Measurements from ENCODE around the gene DOC2B. TPM values are rescaled to one million over a fixed set of nuclear protein-coding genes. Genes with fewer than 3 reads are reported as not detected.
"Not testable (repeated sequence)": the region's sequence is repeated elsewhere in the genome, so short reads cannot be mapped to it uniquely, and the experiment has no call there.

The DOC2B gene
- total RNA-seq = 23.5 TPM

DNA sequence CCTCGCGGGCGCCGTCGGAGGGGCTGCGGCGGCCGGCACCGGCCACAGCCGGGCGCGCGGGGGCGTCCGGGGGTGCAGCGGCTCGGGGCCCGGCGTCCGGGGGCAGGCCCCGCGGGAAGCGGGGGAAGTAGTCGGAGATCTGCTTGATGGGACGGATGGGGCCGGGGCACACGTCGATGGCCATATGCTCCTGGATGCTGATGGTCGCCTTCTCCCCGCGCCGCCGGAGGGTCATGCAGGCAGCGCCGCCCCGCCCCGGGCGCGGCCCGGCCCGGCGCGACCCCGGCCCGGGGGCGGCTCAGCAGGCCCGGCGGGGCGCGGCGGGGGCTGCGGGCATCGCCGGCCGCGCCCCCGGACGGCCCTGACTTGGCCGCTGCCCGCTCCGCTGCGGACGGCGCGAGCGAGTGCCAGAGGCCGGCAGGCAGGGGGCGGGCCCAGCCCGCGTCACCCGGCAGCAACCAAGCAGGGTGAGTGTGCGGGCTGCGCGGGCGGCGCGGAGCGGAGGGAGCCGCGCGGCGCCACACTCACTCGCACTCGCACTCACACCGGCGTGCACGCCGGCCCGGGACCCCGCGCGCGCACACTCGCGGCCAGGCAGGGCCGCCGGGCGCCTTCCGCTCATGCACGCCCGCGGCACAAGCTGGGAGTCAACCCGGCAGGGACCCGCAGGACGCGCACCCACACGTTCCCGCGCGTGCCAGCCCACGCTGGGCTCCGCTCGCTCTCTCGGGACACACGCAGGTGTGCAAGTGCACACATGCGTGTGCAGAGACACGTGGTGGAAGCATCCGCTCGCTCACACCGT lies at the start of gene DOC2B:
Gene DOC2B (minus strand): TSS at position 406 of the 805 bp plus-strand sequence. CDS start 171 bp downstream, at position 235.
- no peak for DNase-seq (ENCODE audit: low spot score)

DNA sequence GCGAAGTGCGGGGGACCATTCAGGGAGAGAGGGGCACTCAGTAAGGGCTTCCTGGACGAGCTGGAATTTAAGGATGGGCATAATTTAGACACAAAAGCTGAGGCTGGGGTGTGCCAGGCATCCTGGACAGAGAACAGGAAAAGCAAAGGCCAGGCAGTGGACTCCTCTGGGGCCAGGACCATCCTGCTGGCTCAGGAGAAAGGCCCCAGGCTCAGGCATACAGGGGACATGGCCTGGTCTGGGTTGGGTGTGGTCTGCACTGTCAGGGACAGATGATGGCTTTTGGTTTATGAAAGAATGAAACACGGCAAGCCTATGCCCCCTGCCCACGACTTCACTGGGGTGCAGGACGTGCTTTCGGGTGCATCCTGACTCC lies 48.9 kb upstream of the DOC2B start:
- DNase-seq (ENCODE audit: low spot score) = no peak

DNA sequence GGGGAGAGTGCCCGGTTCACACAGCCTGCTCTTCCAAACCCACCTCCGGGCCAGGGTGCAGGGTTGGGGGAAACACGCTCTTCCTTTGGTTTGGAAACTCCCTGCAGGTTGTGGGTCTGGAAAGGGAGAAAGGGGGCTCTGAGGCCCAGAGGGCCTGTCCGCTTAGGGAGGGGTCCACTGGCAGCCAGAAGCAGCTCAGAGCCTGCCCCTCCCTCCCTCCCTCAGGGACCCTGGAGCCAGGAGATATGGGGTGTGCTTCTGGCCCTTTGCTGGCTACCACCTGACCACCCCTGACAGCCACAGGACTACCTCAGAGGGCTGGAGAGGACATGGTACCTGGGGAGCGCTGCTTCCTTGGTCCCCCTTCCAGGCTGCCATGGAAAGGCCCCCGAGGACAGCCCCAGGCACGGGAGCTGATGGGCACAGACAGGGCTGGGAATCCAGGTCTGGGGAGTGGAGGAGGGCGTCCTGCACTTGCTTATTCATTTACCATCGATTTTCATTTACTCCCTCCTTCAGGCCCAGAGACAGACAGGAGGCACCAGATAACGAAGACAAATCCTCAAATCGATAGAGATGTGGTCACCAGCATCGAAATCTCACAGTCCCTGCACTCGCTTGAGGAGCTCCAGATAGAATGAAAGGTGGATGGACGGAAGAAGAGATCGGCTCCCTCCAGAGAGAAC lies 48.4 kb upstream of the DOC2B start:
- DNase-seq (ENCODE audit: low spot score) = no peak

DNA sequence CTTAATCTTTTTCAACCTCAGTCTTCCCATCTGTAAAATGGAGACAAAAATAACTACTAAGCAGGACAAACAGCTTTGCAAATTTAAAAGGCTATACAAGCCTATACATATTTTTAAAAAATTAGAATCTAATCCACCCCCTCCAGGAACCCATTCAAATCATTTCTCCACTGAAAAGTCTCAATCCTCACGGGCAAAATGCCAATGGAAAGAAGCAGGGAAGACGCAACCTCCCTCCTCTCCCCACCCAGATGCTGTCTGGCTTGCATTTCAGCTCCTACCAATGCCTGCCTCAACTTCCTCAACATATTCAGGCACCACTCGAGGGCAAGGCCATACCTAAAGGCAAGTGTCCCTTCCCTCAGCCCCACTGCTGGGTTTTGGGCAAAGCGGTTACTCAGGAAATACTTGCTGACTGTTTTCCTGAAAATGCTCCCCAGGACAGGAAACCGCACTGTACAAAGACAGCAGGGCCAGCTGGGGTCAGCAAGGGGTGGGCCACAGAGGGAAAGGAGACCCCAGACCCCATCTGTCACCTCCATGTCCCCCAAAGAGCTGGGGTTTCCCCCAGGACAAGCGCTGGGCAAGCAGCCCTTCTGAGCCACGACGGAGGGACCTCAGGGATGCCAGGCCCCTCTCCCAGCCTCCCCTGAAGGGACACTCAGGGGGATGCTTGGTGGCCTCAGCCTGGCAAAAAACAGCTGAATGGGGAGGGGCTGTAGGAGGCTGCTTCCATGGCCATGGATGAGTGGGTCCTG lies 47.7 kb upstream of the DOC2B start:
- DNase-seq (ENCODE audit: low spot score) = no peak

DNA sequence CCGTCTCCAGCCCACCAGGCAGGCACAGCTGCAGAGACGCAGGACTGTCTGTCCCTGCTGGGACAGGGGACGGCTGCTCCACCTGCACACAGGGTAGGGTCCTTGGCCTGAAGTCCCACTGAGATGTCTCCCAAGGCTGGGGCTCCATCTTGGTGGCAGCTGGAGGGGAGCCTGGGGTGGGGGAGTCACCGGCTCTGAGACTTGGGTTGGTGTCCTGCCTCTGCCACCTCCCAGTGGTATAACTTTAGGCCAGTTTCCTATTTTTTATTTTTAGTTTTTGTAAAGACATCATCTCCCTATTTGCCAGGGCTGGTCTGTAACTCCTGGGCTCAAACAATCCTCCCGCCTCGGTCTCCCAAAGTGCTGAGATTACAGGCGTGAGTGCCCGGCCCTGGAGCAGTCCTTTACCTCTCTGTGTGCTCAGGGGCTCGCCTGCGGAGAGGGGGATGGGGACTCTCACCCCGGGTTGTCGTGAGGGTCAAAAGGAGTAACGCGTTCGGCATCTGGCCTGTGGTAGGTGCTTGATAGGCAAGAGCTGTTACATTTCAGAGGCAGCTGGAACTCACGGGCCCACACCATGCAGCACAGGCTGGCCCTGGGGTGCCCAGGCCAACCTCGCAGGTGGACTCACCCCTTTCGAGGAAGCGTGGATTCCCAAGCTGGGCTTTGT lies 46.6 kb upstream of the DOC2B start:
- DNase-seq (ENCODE audit: low spot score) = no peak

DNA sequence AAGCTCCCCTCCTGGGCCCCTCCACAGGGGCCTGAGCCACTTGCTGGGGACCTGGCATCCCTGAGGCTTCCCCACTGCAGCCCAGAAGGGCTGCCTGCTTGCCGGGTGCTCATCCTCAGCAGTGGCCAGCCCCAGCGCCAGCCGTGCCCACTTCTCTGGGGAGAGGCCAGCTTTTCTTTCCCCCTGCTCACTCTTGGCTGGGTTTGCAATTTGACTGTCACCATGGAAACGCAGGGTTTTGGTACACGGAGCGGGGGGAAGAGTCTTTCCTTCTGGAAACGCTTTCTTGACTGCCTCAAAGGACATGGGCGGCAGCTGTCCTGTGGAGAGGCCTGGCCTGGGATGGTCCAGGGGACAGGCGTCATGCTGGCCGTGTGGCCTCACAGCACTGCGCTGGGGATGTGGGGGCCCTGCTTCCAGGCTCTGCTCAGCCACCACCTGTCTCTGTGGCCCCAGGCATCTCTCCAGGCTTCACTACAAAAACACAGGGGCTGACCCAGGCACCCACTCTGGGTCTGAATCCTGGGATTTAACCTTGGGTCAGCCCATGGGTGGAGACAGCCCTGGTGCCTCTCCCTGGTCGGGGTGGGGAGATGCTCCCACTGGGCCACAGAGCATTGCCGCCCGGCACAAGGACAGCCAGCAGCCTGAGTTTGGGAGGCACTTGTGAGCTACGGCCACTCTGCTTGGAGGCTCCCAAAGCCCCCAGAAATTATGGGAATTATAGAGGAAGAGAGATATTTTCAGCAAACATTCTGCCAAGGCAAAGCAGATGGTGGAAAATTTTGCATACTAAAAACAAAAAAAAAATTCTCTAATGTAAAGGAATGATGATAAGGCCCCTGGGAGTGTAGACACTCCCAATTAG lies 45.9 kb upstream of the DOC2B start:
- no peak for DNase-seq (ENCODE audit: low spot score)

DNA sequence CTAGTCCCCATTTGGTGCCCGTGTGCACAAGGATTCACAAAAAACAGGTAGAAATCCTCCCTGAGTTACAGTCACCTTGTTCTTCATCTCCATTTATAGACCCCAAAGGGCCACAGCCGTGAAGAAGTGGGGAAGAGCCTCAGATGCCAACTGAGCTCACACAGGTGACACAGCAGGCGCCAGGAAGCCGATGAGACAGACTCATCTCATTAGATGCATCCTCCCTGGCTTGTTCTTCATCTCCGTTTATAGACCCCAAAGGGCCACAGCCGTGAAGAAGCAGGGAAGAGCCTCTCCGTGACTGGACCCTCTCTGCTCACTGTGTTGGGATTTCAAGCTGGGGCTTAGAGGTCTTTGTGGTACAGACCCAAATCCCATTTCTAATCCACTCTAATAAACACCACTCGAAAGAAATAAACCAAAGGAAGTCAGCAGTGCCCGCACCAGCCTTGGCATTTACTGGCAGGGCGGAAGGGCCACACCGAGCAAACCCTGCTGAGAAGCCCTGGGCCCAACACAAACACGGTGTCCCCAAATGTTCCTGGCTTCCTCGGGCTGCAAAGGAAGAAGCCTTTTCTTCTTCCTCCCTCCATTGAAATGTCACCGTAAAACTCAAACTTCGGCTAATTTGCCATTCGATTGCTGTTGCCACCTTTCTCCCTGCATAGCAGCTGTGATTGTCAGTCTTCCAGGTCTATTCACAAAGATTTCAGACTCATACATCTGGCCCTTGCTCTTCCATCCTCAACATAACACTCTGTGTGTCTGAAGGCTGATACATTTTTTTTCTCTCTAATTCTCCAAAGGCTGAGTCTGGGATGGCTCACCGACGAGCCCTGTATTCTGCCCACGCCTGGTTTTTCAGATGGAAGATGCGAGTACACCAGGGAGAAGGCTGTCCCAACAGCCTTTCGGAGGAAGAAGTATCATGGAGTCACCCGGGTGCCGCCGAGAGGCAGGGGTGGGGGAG lies 44.9 kb upstream of the DOC2B start:
- DNase-seq (ENCODE audit: low spot score) = no peak

DNA sequence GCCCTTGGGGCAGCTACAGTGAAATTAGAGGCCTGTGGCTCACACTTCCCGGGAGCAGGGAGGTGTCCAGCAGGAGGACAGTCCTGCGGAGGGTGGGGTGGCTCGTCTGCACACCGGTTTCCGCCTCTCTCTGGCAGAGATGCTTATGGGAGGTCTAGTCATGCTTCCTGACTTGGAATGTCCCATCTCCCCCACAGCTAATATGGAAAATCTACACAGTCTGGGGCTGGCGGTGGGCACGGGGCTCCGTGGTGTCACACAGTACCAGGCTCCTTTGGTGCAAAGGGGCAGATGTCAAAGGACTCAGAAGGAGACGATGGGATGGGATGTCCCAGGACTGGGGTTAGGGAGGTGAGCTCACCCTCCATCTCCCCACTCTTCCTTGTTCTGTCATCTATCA lies 44.1 kb upstream of the DOC2B start:
- DNase-seq (ENCODE audit: low spot score) = no peak

DNA sequence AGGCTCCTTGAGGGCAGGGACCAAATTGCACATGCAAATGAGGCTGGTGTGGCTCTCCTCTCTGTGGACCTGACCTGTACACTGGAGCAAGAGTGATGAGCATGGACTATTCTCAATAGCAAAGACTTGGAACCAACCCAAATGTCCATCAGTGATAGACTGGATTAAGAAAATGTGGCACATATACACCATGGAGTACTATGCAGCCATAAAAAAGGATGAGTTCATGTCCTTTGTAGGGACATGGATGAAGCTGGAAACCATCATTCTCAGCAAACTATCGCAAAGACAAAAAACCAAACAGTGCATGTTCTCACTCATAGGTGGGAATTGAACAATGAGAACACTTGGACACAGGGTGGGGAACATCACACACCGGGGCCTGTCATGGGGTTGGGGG lies 43.1 kb upstream of the DOC2B start:
- DNase-seq (ENCODE audit: low spot score) = not testable (repeated sequence)

DNA sequence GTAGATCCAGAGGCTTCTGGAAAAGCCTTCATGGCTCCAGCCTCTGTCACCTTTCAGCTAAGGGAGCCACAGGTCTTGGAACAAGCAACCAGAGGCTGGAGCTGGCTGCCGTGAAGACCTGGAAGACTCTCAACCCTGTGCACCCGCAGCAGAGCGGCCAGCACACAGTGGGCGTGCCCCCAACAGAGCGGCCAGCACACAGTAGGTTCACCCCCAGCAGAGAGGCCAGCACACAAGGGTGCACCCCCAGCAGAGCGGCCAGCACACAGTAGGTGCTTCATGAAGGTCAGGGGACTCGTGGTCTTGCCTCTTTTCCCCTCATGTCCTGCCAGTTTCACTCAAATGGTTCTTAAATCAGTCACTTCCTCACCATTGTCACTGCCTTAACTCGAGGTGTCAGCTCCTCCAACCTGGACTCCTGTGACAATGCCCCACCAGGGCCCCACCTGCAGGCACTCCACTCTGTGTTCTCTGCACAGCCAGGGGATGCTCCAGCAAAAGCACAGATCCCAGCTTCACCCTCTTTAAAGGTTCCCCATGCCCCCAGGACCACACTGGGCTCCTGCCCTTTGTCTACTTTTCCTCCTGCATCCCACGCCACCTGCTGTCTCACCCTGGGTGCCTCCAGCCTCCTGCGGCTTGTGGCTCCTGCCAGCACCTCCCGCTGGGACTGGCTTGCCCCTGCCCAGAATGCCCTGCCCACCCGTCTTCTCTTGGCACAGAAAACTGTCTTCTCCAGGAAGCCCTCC lies 42.4 kb upstream of the DOC2B start:
- DNase-seq (ENCODE audit: low spot score) = no peak

DNA sequence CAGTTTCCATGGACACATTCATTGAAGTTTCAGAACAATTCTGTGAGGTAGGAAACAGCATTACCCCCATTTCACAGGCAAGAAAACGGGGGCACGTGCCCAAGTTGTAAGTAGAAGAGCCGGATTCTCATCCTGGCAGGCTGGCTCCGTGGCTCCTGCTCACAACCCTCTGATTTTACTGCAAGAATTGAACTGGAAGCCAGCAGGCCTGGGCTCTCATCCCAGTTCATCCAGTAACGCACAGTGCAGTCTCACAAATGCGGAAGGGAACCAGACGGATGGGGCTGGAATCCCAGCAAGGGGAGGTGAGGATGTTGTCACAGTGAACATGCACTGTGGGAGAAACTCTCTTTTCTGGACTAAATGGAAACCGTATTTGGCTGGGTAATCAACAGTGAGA lies 40.7 kb upstream of the DOC2B start:
- no peak for DNase-seq (ENCODE audit: low spot score)

DNA sequence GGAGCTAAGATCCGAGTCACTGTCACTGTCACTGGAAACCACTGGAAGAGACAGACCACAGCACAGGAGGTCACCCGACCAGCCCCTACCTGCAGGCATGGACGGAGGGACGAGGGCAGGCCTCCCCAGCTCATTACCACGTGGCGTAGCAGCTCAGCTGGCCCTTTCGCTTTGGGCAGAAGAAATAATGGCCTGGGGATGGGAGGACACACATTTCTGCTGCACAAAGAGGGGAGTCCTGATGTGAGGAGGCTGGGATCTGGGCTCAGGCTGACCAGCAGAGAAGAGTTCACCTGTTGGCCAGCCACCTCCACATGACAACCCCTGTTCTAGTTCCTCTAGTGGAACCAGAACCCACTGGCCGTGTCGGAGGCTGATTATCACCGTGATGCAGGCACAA lies 38.2 kb upstream of the DOC2B start:
- no peak for DNase-seq (ENCODE audit: low spot score)

DNA sequence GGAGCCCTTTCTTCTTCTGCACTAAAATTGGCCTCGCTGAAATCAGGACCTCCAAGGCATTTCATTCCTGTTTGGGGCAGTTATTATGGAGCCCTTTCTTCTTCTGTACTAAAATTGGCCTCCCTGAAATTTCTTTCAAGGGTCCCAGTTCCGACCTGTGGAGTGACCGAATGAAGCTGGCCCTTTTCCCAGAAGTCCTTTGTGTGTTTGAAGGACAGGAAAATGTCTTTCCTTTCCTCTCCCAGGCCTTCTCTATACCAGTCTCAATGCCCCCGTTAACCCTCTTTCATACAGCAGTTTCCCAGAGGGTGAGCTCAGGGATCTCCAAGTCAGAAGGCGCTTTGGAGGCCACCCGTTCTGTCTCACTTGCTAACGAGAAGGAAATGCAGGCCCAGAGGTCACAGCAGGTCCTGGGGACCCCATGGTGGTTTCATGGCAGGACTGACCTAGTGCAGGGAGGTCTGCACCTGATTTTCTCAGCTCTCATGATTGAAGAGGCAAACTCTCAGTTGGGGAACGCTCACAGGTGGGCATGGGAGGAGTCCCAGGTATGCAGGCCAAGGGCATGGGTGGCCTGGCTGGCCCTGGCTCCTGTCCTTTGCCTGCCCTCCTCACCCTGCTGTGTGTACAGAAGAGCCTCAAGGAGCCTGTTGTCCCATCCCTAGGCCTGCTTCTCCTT lies 37.1 kb upstream of the DOC2B start:
- no peak for DNase-seq (ENCODE audit: low spot score)

DNA sequence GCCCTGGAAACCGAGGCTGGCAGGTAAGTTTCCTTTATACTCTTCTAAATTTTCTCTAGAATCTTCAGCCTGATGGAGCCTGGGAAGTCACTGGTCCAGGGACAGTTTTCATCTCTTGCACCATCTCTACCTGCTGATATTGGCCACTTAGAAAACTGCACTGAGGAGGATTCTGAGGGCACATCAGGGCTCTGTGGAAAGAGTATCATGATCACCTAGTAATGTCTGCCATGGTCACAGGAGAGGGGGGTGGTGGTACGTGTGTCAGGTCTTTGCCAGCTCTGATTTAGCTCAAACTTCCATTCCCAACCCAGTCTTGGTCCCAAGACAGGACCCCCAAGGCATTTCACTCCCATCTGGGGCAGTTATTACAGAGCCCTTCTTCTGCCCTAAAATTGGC lies 35.2 kb upstream of the DOC2B start:
- DNase-seq (ENCODE audit: low spot score) = no peak

DNA sequence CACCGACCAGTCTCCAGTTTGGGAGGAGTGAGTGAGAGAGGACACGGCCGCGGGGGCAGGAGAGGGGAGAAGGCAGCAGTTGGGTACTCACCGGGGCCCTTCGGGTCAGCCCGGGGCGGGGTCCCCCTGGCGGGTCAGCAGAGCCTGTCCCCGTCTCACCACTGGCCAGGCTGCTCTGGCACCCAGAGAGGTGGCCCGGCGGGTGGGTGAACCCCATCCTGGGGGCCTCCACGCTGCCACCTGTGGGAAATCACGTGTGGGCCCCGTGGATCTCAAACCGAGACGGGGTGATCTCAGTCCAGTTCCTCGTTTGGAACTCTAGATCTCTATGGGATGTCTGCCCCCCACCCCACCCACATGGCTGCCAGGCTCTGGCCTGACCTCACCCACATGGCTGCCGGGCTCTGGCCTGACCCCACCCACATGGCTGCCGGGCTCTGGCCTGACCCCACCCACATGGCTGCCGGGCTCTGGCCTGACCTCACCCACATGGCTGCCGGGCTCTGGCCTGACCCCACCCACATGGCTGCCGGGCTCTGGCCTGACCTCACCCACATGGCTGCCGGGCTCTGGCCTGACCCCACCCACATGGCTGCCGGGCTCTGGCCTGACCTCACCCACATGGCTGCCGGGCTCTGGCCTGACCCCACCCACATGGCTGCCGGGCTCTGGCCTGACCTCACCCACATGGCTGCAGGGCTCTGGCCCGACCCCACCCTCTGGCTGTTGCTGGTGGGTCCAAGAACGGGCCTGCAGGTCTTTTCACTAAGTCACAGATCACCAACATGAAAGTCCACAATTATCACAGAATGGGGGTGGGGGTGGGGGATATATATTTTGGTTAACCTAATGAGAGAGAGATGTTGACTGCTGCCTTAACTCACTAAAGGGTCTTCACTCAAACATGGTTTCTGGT lies 34.4 kb upstream of the DOC2B start:
- not testable (repeated sequence) for DNase-seq (ENCODE audit: low spot score)

DNA sequence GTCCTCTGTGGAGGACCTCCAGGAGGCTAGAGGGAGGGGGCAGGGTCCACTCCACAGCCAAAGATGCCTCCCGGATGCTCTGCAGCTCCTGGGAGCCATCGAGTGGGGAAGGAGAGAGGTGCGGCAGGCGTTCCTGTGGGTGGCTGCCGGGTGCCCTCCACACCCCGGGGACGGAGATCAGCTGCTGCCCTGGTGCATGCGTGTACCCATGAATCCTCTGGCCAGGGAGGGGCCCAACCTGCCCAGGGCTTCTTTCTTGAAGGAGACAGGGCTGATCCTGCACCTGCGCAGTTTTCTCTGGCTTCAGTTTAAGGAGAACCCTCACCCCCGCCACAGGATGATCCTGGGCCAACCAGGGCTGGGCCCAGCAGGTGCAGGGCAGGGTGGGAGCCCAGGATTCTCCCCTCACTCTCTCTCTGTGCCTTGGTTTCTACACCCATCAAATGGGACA lies 33.5 kb upstream of the DOC2B start:
- no peak for DNase-seq (ENCODE audit: low spot score)

Measured in ureter (tissue), 1 donor.